Activated CD4-positive, alpha-beta T cell treated with anti-CD3 and anti-CD28 coated beads, Interleukin-10, Interleukin-2, amounts not matched to agents 100 ng/mL and 50 ng/mL, durations not matched to agents 16 hours and 8 hours (primary cell): ENCODE data around the gene NR1H2.
"Not testable (repeated sequence)": the region's sequence is repeated elsewhere in the genome, so short reads cannot be mapped to it uniquely, and the experiment has no call there.

Experiments used
- DNase-seq: peaks from one replicate; pipeline ENCODE4 v3.0.0-alpha.2; 2020

NR1H2 gene

DNA sequence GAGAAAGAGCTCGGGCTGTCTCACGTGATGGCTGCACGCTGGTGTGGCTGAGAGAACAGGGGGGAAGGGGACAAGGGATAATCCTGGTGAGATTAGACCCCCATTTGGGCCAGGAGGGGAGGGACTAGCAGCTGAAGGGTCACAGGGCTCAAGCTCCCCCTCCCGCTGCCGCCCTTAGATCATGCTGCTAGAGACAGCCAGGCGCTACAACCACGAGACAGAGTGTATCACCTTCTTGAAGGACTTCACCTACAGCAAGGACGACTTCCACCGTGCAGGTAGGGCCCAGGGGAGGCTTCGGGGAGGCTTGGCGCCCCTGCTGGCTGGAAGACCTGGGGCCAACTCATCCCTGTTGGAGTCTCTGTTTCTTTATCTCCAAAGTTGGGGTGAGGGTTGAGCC, 3.3 kb downstream of the NR1H2 start:
- DNase-seq = no peak

DNA sequence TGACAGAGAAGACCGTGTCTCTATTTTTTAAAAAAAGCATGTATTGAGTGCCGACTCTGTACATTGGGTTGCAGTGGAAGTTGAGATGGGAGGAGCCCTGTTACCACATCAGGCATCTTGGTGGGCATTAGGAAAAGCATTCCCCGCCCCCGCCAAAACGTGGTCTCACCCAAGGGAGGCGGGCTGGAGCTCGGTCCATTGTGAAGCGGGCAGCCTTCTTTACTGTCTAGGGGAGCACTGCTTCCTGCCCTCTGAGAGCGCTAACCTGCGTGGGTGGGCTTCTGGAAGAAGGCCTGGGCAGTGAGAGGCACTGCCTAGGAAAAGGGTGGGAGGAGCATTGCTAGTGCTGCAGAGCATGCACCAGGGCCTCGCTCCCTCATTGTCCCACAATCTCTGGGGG, 3.9 kb downstream of the NR1H2 start:
- DNase-seq = no peak

DNA sequence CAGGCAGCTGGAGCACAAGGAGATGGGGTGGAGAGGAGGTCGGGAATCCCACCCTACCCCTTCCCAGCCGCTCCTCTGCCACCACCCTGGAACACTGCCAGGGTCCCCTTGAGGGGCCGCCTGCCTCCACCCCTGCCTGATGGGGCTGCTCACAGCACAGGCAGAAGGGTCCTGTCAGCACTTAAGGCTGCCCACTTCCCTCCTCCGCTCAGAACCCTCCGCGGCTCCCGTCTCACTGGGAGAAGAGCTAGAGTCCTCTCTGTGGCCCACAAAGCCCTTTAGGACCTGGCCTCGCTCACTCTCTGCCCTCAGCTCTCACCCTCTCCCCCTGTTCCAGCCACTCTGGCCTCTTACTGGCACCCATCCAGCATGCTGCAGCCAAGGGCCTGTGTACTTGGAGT, 4.5 kb downstream of the NR1H2 start:
- no peak for DNase-seq

GRCh38 chr19:50381881-50382729, 5.8 kb downstream of the NR1H2 start:
- DNase-seq = no peak

DNA sequence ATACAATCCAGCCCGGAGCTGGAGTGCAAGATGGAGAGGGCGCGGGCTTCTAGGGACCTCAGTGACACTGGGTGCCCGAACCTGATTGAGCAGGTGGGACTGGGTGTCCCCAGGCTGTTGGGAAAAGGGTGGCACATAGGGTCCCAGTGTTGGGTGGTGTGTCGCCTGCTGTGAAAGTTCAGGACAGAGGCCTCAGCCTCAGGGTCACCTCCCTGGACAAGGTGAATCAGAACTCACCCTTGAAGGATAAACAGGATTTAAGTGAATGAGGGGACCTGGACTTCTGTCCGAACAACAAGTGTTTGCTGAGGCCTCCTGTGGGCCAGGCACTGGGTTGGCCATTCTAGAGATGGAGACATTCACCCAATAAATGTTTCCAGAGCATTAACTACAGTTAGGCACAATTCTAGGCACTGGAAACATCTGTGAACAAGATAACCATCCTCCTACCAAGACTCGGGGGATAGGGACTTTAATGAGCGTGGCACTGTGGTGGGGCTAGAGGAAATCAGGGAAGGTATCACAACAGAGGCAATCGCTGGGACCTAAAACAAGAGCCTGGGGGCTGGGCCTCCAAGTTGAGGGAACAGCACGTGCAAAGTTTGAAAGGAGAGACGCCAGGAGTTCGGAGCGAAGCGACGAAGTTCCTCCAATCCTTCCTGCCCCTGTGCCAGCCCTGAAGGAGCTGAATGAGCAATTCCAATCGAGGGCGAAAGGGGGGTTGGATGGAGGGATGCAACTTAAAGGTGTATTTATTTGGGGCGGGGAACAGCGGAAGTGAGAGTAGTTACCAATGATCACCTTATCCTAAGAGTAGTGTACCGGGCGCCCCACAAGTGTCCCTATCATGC, 7.0 kb downstream of the NR1H2 start:
- no peak for DNase-seq

- peak; percentile 100 for DNase-seq
Measured at GRCh38 chr19:50383852-50384684, 7.8 kb downstream of the NR1H2 start, which contains the start of gene POLD1. TSS of gene POLD1 (plus strand) at chr19:50384347. CDS start at chr19:50398852, 14,505 bp downstream.

DNA sequence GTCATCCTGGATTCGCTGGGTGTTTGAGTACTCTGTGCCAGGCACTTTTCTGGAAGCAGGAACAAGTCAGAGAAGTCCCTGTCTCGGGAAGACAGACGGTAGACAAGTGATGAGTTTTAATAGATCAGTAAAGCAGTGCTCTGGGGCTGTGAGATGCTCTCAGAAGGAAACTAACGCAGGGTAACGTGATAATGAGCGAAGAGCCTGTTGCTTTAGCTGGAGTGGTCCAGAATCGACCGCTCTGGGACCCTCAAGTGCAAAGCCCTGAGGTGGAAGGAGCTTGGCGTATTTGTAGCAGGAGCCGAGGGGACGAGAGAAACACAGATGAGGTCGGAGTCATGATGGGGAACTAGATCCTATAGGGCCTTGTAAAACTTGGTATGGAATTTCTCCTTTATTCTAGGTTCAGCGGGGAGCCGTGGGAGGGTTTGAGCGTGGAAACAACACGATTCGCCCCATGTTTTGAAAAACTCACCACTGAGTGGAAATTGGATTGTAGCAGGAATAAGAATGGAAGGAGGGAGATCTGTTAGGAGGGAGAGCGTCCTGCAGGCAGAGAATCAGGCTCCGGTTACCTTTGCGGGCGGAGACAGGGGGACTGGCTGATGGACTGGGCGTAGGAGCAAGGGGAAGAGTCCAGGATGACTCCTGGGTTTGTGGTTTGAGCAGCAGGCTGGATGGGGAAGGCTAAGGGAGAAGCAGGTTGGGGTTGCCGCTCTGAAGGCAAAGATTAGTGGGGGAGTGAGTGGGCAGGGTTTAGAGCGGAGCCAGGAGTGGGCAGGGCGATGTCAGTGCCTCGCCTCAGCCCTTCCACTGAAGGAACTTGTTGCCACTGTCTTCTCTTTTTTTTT, 8.7 kb downstream of the NR1H2 start:
- no peak for DNase-seq

GRCh38 chr19:50387176-50387867, 11.1 kb downstream of the NR1H2 start:
- no peak for DNase-seq

DNA sequence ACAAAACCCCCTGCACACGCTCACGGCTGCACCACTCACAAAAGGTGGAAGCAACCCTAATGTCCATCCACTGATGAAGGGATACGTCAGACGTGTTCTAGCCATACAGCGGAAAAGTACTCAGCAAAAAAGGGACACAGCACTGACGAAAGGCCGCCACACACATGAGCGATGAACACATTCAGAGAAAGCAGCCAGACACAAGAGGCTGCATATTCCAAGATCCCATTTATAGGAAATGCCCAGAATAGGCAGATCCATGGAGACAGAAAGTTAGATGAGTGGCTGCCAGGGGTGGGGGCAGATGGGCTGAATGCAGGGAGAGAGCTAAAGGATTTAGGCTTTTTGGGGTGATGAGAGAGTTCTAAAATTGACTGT, 11.6 kb downstream of the NR1H2 start:
- no peak for DNase-seq

- DNase-seq = not testable (repeated sequence)
Measured at GRCh38 chr19:50390295-50390694, 14.0 kb downstream of the NR1H2 start.

DNA sequence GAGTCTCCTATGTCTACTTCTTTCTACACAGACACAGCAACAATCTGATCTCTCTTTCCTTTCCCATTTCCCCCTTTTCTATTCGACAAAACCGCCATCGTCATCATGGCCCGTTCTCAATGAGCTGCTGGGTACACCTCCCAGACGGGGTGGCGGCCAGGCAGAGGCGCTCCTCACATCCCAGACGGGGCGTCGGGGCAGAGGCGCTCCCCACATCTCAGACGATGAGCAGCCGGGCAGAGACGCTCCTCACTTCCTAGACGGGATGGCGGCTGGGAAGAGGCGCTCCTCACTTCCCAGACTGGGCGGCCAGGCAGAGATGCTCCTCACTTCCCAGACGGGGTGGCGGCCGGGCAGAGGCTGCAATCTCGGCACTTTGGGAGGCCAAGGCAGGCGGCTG, 14.7 kb downstream of the NR1H2 start:
- not testable (repeated sequence) for DNase-seq

DNA sequence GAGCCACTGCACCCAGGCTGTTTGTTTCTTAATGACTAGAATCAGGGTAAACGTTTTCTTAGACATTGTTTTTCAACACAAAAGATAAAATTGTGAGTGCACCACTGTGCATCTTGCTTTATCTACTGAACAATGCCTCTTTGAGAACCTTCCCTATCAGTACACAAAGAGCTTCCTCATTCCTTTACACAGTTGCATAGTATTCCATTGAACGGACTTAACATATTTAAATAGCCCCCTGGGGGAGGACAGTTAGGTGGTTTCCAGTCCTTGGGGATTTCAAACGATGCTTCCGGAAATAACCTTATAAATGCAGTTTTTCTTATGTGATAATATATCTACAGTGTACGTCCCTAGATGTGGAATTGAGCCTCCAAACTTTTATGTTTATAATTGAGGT, 16.5 kb downstream of the NR1H2 start:
- DNase-seq = no peak

DNA sequence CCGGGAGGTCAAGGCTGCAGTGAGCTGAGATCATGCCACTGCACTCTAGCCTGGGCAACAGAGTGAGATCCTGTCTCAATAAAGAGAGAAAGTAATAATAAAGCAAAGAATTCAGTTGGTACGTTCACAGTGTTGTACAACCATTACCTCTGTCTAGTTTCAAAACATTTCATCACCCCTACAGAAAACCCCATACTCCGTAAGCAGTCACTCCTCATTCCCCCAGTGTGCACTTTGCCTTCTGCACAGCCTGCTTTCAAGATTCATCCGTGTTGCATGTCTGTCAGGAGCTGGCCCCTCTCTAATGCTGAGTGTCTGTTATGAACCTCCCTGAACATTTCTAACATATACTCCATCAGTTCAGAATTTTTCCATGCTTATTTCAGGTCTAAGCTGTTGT, 17.3 kb downstream of the NR1H2 start:
- no peak for DNase-seq

DNA sequence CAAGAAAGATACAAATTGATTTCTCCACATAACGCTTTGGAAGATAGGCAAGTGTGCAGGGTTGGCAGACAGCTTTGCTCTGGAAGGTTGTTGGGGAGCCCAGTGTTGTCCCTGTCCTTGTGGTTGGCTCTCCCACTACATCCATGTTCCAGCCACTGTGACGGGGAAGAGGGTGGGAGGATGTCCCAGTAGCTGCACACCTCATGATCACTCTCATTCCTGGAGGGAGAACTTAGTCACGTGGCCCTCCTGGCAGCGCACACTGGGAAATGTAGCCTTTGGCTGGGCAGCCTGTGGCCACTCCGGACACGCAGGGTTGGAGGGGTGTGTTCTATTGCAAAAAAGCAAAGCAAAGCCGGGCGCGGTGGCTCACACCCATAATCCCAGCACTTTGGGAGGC, 17.8 kb downstream of the NR1H2 start:
- no peak for DNase-seq

DNA sequence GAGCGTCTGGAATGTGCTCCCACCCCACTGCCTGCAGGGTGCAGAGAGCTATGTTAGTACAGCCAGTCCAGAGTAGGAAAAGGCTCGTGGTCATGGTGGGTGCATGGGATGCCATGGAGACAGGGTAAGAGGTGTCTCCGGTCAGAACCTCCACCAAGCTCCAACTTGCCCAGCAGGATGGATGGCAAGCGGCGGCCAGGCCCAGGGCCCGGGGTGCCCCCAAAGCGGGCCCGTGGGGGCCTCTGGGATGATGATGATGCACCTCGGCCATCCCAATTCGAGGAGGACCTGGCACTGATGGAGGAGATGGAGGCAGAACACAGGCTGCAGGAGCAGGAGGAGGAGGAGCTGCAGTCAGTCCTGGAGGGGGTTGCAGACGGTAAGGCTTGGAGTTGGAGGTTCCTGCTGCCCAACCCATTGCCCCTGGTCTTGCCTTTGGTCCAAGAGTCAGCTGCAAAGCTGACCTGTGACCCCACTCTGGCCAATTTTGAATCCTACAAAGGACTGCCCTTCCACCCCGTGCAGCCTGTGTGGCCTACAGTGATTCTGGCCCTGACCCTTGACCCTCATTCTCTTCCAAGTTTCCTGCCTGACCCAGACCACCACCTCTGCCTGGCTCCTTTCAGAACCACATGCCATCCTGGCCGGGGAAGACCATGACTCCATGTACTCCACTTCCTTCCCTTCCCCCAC, 22.6 kb downstream of the NR1H2 start:
- no peak for DNase-seq

GRCh38 chr19:50399368-50399745, 23.1 kb downstream of the NR1H2 start:
- no peak for DNase-seq

- DNase-seq = no peak
Measured at GRCh38 chr19:50401605-50402450, 25.6 kb downstream of the NR1H2 start.

- no peak for DNase-seq
Measured at GRCh38 chr19:50402544-50403301, 26.5 kb downstream of the NR1H2 start.

DNA sequence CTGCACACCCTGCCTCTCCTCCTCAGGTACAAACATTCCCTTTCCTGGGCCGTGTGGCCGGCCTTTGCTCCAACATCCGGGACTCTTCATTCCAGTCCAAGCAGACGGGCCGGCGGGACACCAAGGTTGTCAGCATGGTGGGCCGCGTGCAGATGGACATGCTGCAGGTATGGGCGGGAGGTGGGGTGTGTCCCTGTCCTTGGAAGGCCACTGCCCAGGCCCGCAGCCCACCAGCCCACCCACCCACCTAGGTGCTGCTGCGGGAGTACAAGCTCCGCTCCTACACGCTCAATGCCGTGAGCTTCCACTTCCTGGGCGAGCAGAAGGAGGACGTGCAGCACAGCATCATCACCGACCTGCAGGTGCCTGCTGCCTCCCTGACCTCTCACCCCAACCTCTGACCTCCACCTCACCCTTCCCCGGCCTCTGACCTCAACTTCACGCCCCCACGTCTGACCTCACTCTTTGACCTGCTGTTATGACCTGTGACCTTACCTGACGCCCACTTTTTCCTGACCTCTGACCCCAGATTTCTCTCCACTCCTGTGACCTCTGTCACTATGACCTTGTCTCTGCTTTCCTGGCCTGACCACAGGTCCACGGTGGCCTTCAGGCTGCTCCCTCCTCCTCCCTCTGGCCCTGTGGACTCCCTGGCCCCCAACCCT, 30.0 kb downstream of the NR1H2 start:
- no peak for DNase-seq
